HepG2 (cell line): ENCODE data around the gene MYCBPAP. TPM values are rescaled to one million over a fixed set of nuclear protein-coding genes. Genes with fewer than 3 reads are reported as not detected.

Source experiments
- ARHGAP35 ChIP-seq: sonication (generic); formaldehyde crosslinking; IDR thresholded peaks from 2 replicates; pipeline ENCODE4 v1.9.0; 2022; ENCODE audit warnings: mild to moderate bottlenecking, inconsistent platforms, moderate library complexity, missing genetic modification reagents, borderline replicate concordance
- ARID3A ChIP-seq: IDR thresholded peaks from 2 replicates; pipeline ENCODE4 v1.6.1; 2012; ENCODE audit warnings: low read depth, low read length, improper control_type of control experiment
- ATF1 ChIP-seq: IDR thresholded peaks from 2 replicates; pipeline ENCODE4 v1.6.1; 2016; ENCODE audit warnings: mild to moderate bottlenecking, control low read depth
- CHD4 ChIP-seq: fragments of 200-600 bp; sonication (generic); IDR thresholded peaks from 2 replicates; pipeline ENCODE4 v1.7.0; 2017; ENCODE audit warnings: mild to moderate bottlenecking, low read length, borderline replicate concordance
- DRAP1 ChIP-seq: IDR thresholded peaks from 2 replicates; pipeline ENCODE4 v1.6.1; 2016; ENCODE audit warnings: missing genetic modification reagents, missing compliant biosample characterization
- GLMP ChIP-seq: sonication (generic); formaldehyde crosslinking; IDR thresholded peaks from 2 replicates; pipeline ENCODE4 v1.9.0; 2021; ENCODE audit warnings: missing genetic modification reagents, mild to moderate bottlenecking, borderline replicate concordance
- ISX ChIP-seq: sonication (generic); formaldehyde crosslinking; conservative IDR thresholded peaks from 2 replicates; pipeline ENCODE4 v1.5.0; 2020; ENCODE audit warnings: missing genetic modification reagents
- MTF2 ChIP-seq: sonication (generic); formaldehyde crosslinking; IDR thresholded peaks from 2 replicates; pipeline ENCODE4 v1.5.0; 2020; ENCODE audit warnings: missing genetic modification reagents, borderline replicate concordance
- MYNN ChIP-seq: sonication (generic); formaldehyde crosslinking; IDR thresholded peaks from 2 replicates; pipeline ENCODE4 v1.4.0; 2020; ENCODE audit warnings: mild to moderate bottlenecking, low read depth, missing genetic modification reagents
- NFE2L2 ChIP-seq: fragments of 150-350 bp; IDR thresholded peaks from 2 replicates; pipeline ENCODE4 v1.6.1; 2014; ENCODE audit warnings: low read length
- NFRKB ChIP-seq: fragments of 450-650 bp; IDR thresholded peaks from 2 replicates; pipeline ENCODE4 v1.6.1; 2017
- NR0B2 ChIP-seq: sonication (generic); formaldehyde crosslinking; IDR thresholded peaks from 2 replicates; pipeline ENCODE4 v1.4.0; 2020; ENCODE audit warnings: mild to moderate bottlenecking, missing genetic modification reagents
- NRL ChIP-seq: sonication (generic); formaldehyde crosslinking; IDR thresholded peaks from 2 replicates; pipeline ENCODE4 v1.5.0; 2020; ENCODE audit warnings: missing genetic modification reagents, mild to moderate bottlenecking, moderate library complexity, borderline replicate concordance
- SIX1 ChIP-seq: sonication (generic); formaldehyde crosslinking; IDR thresholded peaks from 2 replicates; pipeline ENCODE4 v1.4.0; 2020; ENCODE audit warnings: missing genetic modification reagents, borderline replicate concordance
- SOX6 ChIP-seq, 2 experiments: fragments of 450-650 bp in 1 of 2; sonication (generic) in 1 of 2; formaldehyde crosslinking in 1 of 2; IDR thresholded peaks; 2 replicates each; pipeline versions ENCODE4 v1.4.0 to v1.6.1; 2017 to 2020; ENCODE audit warnings: antibody characterized with exemption in 1 of 2, mild to moderate bottlenecking in 1 of 2, missing genetic modification reagents in 1 of 2
- SPEN ChIP-seq: sonication (generic); formaldehyde crosslinking; IDR thresholded peaks from 2 replicates; pipeline ENCODE4 v1.5.1; 2020; ENCODE audit warnings: low read depth, mild to moderate bottlenecking, missing genetic modification reagents
- ZBTB37 ChIP-seq: sonication (generic); formaldehyde crosslinking; IDR thresholded peaks from 2 replicates; pipeline ENCODE4 v1.4.0; 2020; ENCODE audit warnings: mild to moderate bottlenecking, missing genetic modification reagents
- ZFP62 ChIP-seq: sonication (generic); formaldehyde crosslinking; IDR thresholded peaks from 2 replicates; pipeline ENCODE4 v1.4.0; 2020; ENCODE audit warnings: missing genetic modification reagents
- ZKSCAN1 ChIP-seq: fragments of 150-350 bp; IDR thresholded peaks from 2 replicates; pipeline ENCODE4 v1.6.1; 2014; ENCODE audit warnings: low read length
- ZNF34 ChIP-seq: sonication (generic); formaldehyde crosslinking; IDR thresholded peaks from 2 replicates; pipeline ENCODE4 v1.4.0; 2020; ENCODE audit warnings: mild to moderate bottlenecking, missing genetic modification reagents, borderline replicate concordance
- ZNF549 ChIP-seq: sonication (generic); formaldehyde crosslinking; IDR thresholded peaks from 2 replicates; pipeline ENCODE4 v1.5.0; 2020; ENCODE audit warnings: missing genetic modification reagents
- ZNF710 ChIP-seq: sonication (generic); formaldehyde crosslinking; IDR thresholded peaks from 2 replicates; pipeline ENCODE4 v1.5.0; 2020; ENCODE audit warnings: mild to moderate bottlenecking, missing genetic modification reagents, borderline replicate concordance
- polyA plus RNA-seq, 8 experiments: library from polyadenylated mRNA; depleted of rRNA in 3 of 8; stranded (reverse) in 7 of 8; unstranded in 1 of 8; fragments of >200 nt; fragmentation: Illumina TruSeq in 4 of 8; extraction: Trizol in 4 of 8; gene quantifications; 2 replicates each; pipeline versions ENCODE4 v1.2.1 to v1.2.3, GENCODE V29; 2011 to 2016; ENCODE audit warnings: low read depth in 4 of 8, missing spikeins in 1 of 8, mixed read lengths in 1 of 8; ENCODE audit not compliant: insufficient read depth in 1 of 8
- total RNA-seq, 5 experiments: library from RNA; depleted of rRNA; stranded (reverse); fragments of >200 nt; fragmentation: Illumina TruSeq; extraction: Trizol; gene quantifications; 2 replicates each; pipeline ENCODE4 v1.2.3, GENCODE V29; 2016; ENCODE audit warnings: low read depth in 1 of 5

Gene MYCBPAP
- total and polyA plus RNA-seq, 2 of the 13 experiments (the other 11 are each of a cell fraction or from before 2014, with no cell fraction given) = 0.22 to 0.24 TPM

- TF ChIP-seq NFE2L2 (no peak), SOX6 (IDR thresholded peaks at IDR 0.05) (no peak), SOX6 (CRISPR knock-in tag; IDR thresholded peaks at IDR 0.05) (no peak), NFRKB (no peak), ZNF549 (CRISPR knock-in tag) (no peak), GLMP (CRISPR knock-in tag) (no peak), DRAP1 (0 out of 2 replicates have a peak, but pooled peaks have one; percentile 30), ZFP62 (no peak), CHD4 (no peak), ZKSCAN1 (no peak), SPEN (CRISPR knock-in tag) (no peak), ARHGAP35 (CRISPR knock-in tag) (no peak), ISX (CRISPR knock-in tag) (no peak), ZNF710 (CRISPR knock-in tag) (peak; percentile 68; the same call in 1 of the 2 replicates), MTF2 (no peak), ZBTB37 (no peak), ZNF34 (CRISPR knock-in tag) (no peak), SIX1 (CRISPR knock-in tag) (no peak), MYNN (CRISPR knock-in tag) (no peak), NRL (CRISPR knock-in tag) (peak; percentile 4; the same call in 1 of the 2 replicates), ARID3A (no peak), NR0B2 (0 out of 2 replicates have a peak, but pooled peaks have one; percentile 40), ATF1 (CRISPR knock-in tag) (no peak)
These were observed 9.5 kb downstream of the MYCBPAP start (continued) for GRCh38 chr17:50517504-50518383.
